ENCODE measurements around the gene GLCCI1.

- TF ChIP-seq CTCF (IDR thresholded peaks at IDR 0.05; ENCODE audit: low read depth, low read length) (no peak), POLR2A (IDR thresholded peaks at IDR 0.05; ENCODE audit: extremely low read depth, insufficient read length) (no peak), MAX (IDR thresholded peaks at IDR 0.05; ENCODE audit: low read depth, low read length) (no peak)
Measured at GRCh38 chr7:7931626-7932025, 37.0 kb upstream of the GLCCI1 start.
